Psoas muscle (tissue), 8 donors: Measurements from ENCODE around the gene SPARC. TPM values are rescaled to one million over a fixed set of nuclear protein-coding genes. Genes with fewer than 3 reads are reported as not detected.

Source experiments
- ATAC-seq, 4 donors: fragments of 200-7000 bp; cut with Tn5 transposase; one replicate each; pipeline ENCODE4 v1.9.1; 2020; ENCODE audit warnings: moderate library complexity in 3 of 4, mild to moderate bottlenecking in 2 of 4
- DNase-seq, 2 donors: peaks; one replicate each; pipeline ENCODE4 v3.0.0-alpha.2; 2020
- H3K27ac ChIP-seq: fragments of 200-600 bp; one replicate; pipeline ENCODE4 v1.8.0; 2022
- H3K27me3 ChIP-seq, 3 donors: fragments of 200-600 bp in 1 of 3; one replicate each; pipeline versions ENCODE4 v1.6.1 to v1.8.0; 2013 to 2022; ENCODE audit warnings: low read length in 2 of 3, mild to moderate bottlenecking in 2 of 3, moderate library complexity in 1 of 3; ENCODE audit not compliant: insufficient read depth in 3 of 3
- H3K36me3 ChIP-seq, 2 donors: fragments of 200-600 bp in 1 of 2; one replicate each; pipeline versions ENCODE4 v1.6.1 to v1.8.0; 2013 to 2022; ENCODE audit warnings: low read depth in 1 of 2, mild to moderate bottlenecking in 1 of 2, moderate library complexity in 1 of 2; ENCODE audit not compliant: insufficient read depth in 1 of 2
- H3K4me1 ChIP-seq: fragments of 200-600 bp; one replicate; pipeline ENCODE4 v1.8.0; 2022
- H3K4me3 ChIP-seq: fragments of 200-600 bp; one replicate; pipeline ENCODE4 v1.8.0; 2022; ENCODE audit warnings: mild to moderate bottlenecking
- H3K9me3 ChIP-seq: fragments of 200-600 bp; one replicate; pipeline ENCODE4 v1.8.0; 2022
- WGBS, 3 donors: extraction: QIAGEN DNeasy Blood & Tissue Kit; methylation state at CpG; one replicate each; pipeline versions ENCODE4 v1.1.6 to v1.1.7; 2013; 5-methylcytosine and 5-hydroxymethylcytosine counted together
- intact Hi-C, 2 donors: fragments of 100-400 bp; cut with DNase I; formaldehyde crosslinking; loops; one replicate each; pipeline versions ENCODE4 v1.11.0 to v1.14.2; 2022
- polyA plus RNA-seq, 3 donors: library from polyadenylated mRNA; stranded (reverse); fragments of 200-250 nt; gene quantifications; one replicate each; pipeline ENCODE4 v1.2.3, GENCODE V29; 2013
- total RNA-seq, 4 donors: library from RNA; stranded (reverse); fragmentation: NEBNext Ultra II Directional in 2 of 4; extraction: Animal tissue kit (Norgen Biotek cat#: 25700) in 2 of 4; gene quantifications; one replicate each; pipeline versions ENCODE4 v1.2.1 to v1.2.4, GENCODE V29; 2021 to 2023
- TF ChIP-seq, protein P1 (sequence below): fragments of 200-600 bp; IDR thresholded peaks from one replicate; pipeline ENCODE4 v1.8.0; 2022; ENCODE audit warnings: antibody characterized with exemption
- donor health status: healthy with polysubstance abuse.
- donor health status: DM: no; HTN: no; CAD: no; lungs with moderate emphysema.
- donor health status: Bipolar disorder and iron deficiency.
- donor health status: healthy.
- donor health status: DM: yes; HTN: yes; CAD: no.
- donor health status: DM: no; HTN: no; CAD: no.
- donor health status: DM: no; HTN: no; CAD: no.
- donor health status: DM: yes; HTN: yes; CAD: no.

Gene SPARC
- total and polyA plus RNA-seq, 7 donors = 111 to 687 (median 297) TPM

DNA sequence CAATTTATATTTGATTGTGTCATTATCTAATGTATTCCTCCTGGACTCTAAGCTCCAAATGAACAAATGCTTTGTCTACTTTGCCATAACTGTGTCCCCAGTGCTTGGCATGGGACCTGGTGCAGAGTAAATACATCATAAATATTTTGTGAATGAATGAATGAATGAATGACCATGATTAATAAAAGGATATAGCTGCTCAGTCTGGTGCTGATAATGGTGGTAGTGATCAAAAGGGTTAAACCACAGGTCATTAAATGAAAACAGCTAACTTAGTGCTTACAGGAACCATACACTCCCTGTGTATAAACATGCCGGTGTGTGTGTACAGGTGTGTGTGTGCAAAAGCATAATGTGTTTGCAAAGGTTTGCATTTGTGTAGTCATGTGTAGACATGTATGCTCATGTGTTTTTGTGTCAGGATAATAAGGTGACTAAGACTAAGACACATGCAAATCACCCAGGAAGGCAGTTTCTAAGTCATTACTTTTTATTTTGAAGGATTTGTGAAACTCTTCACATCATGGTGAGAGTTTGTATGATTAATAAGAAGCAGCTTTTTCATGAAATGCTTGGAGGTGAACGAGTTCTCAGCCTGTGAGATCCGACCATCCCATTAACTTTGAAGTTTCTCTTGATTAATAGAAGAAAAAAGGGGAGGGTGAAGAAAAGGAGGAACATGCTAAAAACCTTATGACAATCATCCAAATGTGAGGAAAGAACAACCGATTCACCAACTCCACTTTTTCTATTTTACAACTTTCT lies 24.6 kb downstream of the SPARC start:
- WGBS, 3 donors = 62 to 77% (median 63%) methylated on average over 4 of the region's 4 CpGs
- Histone ChIP-seq H3K36me3 (peaks cover 0 to 59% of the 10 kb centered on the region in 2 donors), H3K27ac (peak overlapping the region; percentile 82), H3K27me3 (no peaks in the 10 kb centered on the region), H3K4me1 (peaks cover 39% of the 10 kb centered on the region), H3K9me3 (no peaks in the 10 kb centered on the region), H3K4me3 (no peak overlapping the region)
- no peak for ATAC-seq
- intact Hi-C loops = loop anchor here in 1 of 2 donors (5.0 kb wide), 1 partner anchor 40 kb away; no protein-coding TSS in a partner anchor
- no peak for DNase-seq
- TF ChIP-seq, protein P1, sequence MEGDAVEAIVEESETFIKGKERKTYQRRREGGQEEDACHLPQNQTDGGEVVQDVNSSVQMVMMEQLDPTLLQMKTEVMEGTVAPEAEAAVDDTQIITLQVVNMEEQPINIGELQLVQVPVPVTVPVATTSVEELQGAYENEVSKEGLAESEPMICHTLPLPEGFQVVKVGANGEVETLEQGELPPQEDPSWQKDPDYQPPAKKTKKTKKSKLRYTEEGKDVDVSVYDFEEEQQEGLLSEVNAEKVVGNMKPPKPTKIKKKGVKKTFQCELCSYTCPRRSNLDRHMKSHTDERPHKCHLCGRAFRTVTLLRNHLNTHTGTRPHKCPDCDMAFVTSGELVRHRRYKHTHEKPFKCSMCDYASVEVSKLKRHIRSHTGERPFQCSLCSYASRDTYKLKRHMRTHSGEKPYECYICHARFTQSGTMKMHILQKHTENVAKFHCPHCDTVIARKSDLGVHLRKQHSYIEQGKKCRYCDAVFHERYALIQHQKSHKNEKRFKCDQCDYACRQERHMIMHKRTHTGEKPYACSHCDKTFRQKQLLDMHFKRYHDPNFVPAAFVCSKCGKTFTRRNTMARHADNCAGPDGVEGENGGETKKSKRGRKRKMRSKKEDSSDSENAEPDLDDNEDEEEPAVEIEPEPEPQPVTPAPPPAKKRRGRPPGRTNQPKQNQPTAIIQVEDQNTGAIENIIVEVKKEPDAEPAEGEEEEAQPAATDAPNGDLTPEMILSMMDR = no peak

DNA sequence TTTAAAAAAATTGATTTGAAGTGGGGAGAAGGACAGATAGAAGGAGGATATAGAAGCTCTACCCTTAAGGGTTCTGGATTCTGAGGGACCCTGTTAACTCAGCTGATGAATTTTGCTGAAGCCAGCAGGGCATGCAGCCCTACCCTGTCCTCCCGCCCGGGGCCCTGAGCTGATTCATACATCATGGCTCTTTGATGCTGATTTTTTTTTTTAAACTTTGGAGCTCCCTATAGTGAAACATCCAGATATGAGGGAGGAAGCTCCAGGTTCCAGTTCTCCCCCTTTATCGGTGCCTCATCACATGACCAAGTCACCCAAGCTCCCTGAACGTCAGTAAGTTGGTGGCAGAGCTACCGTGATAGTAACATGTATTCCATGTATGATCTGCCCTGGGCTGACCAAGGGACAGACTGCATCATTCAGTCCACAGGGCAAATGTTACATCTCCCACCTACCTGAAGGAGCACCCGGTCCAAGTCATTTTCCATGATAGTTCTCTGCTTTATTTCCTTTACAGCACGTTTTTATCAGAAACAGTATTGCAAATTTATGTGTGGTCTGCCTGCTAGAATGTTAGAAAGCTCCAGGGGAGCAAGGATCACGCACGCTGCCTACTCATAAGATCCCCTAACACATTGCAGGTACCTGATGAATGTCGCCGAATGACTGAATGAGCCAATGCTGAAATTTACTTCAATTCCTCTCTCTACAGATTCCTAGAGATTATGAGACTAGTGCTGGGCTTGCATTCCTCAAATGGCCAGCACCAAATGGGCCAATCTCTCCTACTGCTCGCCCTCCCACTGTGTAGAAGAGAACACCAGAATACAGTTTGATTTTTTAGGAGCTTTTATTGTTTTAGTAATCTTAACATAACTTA lies 25.9 kb downstream of the SPARC start:
- DNase-seq (no peak), ATAC-seq (no peak)
- Histone ChIP-seq H3K36me3 (peaks cover 0 to 46% of the 10 kb centered on the region in 2 donors), H3K27ac (peak overlapping the region; percentile 20), H3K4me3 (no peak overlapping the region), H3K27me3 (no peaks in the 10 kb centered on the region), H3K4me1 (peaks cover 32% of the 10 kb centered on the region), H3K9me3 (no peaks in the 10 kb centered on the region)
- 46 to 64% (median 49%) methylated on average over 12 of the region's 12 CpGs for WGBS, 3 donors
- intact Hi-C loops = loop anchor here in 1 of 2 donors (5.0 kb wide), 1 partner anchor 41 kb away; no protein-coding TSS in a partner anchor
- TF ChIP-seq, protein P1 = no peak

DNA sequence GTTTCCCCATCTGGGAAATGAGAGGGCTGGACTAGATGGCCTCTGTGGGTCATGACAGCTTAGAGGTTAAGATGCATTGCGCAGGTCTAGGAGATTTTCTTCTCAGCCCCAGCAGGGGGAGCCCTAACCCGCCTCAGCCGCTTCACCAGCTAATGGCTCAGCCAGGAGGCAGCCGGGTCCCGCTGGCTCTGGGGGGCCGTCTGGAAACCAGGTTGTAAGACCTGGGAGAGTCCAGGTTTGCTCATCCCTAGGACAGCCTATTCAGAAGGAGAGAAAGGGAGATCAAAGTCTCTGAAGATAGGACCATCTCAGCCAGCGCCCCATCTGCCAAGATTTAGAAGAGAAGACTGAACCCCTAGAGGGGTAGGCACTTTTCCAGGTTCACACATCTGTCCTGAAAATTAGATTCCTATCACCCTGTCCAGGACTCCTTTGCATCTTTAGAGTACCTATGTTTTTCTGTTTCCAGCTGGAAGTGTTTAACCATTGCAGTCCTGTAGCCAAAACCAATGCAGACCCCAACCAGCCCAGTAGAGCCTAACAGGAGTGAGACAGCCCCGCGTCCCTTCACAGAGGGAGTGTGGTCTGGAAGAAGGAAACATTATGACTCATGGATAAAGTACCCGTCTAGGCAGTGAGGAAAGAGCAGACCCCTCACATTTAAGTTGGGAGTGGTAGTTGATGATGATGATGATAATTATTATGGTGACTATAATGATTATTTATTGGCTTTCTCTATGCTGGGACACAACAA lies 27.5 kb downstream of the SPARC start:
- no peak overlapping the region for H3K4me3 ChIP-seq
- H3K27ac ChIP-seq = no peak overlapping the region
- 18 to 22% (median 20%) methylated on average over 10 of the region's 10 CpGs for WGBS, 3 donors
- ATAC-seq (peak; percentile 84 to 91 (median 87)), DNase-seq (peak; percentile 85 to 92)
- TF ChIP-seq, protein P1 = peak; percentile 90
- H3K27me3 ChIP-seq = no peaks in the 10 kb centered on the region
- no peaks in the 10 kb centered on the region for H3K9me3 ChIP-seq
- H3K4me1 ChIP-seq = peaks cover 15% of the 10 kb centered on the region
- H3K36me3 ChIP-seq = peaks cover 0 to 29% of the 10 kb centered on the region in 2 donors
- intact Hi-C loops = loop anchor here (1.0 to 10.0 kb wide), 5 partner anchors 60 to 214 kb away; partner anchors contain the start of gene SLC36A1 (in 1 of the 2)

DNA sequence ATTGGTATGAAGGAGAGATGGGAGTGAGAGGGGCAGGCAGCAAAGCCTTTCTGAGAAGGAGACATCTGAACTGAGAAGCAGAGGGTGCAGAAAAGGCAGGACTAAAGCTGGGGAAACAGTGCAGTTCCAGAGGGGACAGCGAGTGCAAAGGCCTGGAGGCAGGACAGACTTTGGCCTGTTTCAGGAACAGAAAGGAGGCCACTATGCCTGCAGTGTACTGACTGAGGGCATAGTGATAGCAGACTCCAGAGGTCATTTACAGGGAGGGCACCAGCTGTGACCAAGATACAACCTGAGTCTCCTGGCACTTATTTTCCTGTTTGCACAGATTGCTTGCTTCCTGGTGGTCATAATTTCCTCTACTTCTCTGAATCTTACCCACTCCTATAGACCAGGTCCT lies 29.6 kb downstream of the SPARC start:
- H3K4me1 ChIP-seq = peaks cover 3% of the 10 kb centered on the region
- no peak overlapping the region for H3K27ac ChIP-seq
- no peaks in the 10 kb centered on the region for H3K9me3 ChIP-seq
- no peaks in the 10 kb centered on the region for H3K27me3 ChIP-seq
- H3K4me3 ChIP-seq = no peak overlapping the region
- DNase-seq (no peak), ATAC-seq (no peak)
- intact Hi-C loops = loop anchor here in 1 of 2 donors (5.0 to 10.0 kb wide), 2 partner anchors 65 to 212 kb away; partner anchors contain the start of gene SLC36A1
- WGBS, 3 donors = 89 to 100% (median 93%) methylated on average over 1 of the region's 1 CpG
- peaks cover 0 to 9% of the 10 kb centered on the region in 2 donors for H3K36me3 ChIP-seq
- TF ChIP-seq, protein P1 = no peak
